Aorta (tissue), 5 donors: ENCODE data around the gene CACNA1H. TPM values are rescaled to one million over a fixed set of nuclear protein-coding genes. Genes with fewer than 3 reads are reported as not detected.

ENCODE experiments used
- ATAC-seq: fragments of 200-7000 bp; cut with Tn5 transposase; one replicate; pipeline ENCODE4 v1.9.1; 2022; ENCODE audit warnings: moderate library complexity; ENCODE audit not compliant: low FRiP score
- DNase-seq, 2 donors: peaks; one replicate each; pipeline ENCODE4 v3.0.0-alpha.2; 2020
- H3K27ac ChIP-seq, 2 donors: one replicate each; pipeline ENCODE4 v1.5.1; 2013; ENCODE audit warnings: low read length in 2 of 2, mild to moderate bottlenecking in 2 of 2, moderate library complexity in 2 of 2, control low read depth in 1 of 2, inconsistent platforms in 1 of 2, low read depth in 1 of 2
- H3K27me3 ChIP-seq, 2 donors: one replicate each; pipeline ENCODE4 v1.6.1; 2013; ENCODE audit warnings: control low read depth in 1 of 2, low read length in 1 of 2, mild to moderate bottlenecking in 1 of 2, moderate library complexity in 1 of 2; ENCODE audit not compliant: insufficient read depth in 2 of 2, control insufficient read depth in 1 of 2
- H3K36me3 ChIP-seq, 2 donors: one replicate each; pipeline ENCODE4 v1.6.1; 2013; ENCODE audit warnings: control low read depth in 1 of 2, low read length in 1 of 2, mild to moderate bottlenecking in 1 of 2; ENCODE audit not compliant: insufficient read depth in 2 of 2, control insufficient read depth in 1 of 2
- H3K4me1 ChIP-seq, 2 donors: one replicate each; pipeline ENCODE4 v1.6.1; 2013; ENCODE audit warnings: low read length in 2 of 2, control low read depth in 1 of 2, mild to moderate bottlenecking in 1 of 2, moderate library complexity in 1 of 2; ENCODE audit not compliant: insufficient read depth in 2 of 2, control insufficient read depth in 1 of 2
- H3K4me3 ChIP-seq, 2 donors: one replicate each; pipeline ENCODE4 v1.5.1; 2013; ENCODE audit warnings: low read length in 2 of 2, control low read depth in 1 of 2, mild to moderate bottlenecking in 1 of 2
- H3K9me3 ChIP-seq: one replicate; pipeline ENCODE4 v1.6.1; 2013; ENCODE audit warnings: mild to moderate bottlenecking, low read length; ENCODE audit not compliant: control insufficient read depth
- WGBS, 2 donors: extraction: QIAGEN DNeasy Blood & Tissue Kit; methylation state at CpG; one replicate each; pipeline ENCODE4 v1.1.7; 2013; 5-methylcytosine and 5-hydroxymethylcytosine counted together
- intact Hi-C, 2 donors: fragments of 100-400 bp; cut with DNase I; formaldehyde crosslinking; loops; one replicate each; pipeline versions ENCODE4 v1.14.2 to v1.15.0; 2022
- polyA plus RNA-seq, 2 donors: library from polyadenylated mRNA; stranded (reverse); fragments of 200-250 nt; gene quantifications; one replicate each; pipeline ENCODE4 v1.2.3, GENCODE V29; 2013
- total RNA-seq, 2 donors: library from RNA; stranded (reverse); fragmentation: NEBNext Ultra II Directional; extraction: Animal tissue kit (Norgen Biotek cat#: 25700); gene quantifications; one replicate each; pipeline ENCODE4 v1.2.1, GENCODE V29; 2021
- donor health status: healthy with polysubstance abuse.
- donor health status: Bipolar disorder and iron deficiency.
- donor health status: DM: no; HTN: no; CAD: no.
- donor health status: DM: no; HTN: no; CAD: no.
- donor health status: DM: yes; HTN: yes; CAD: no.

CACNA1H gene
- total and polyA plus RNA-seq, 4 donors: 1.3 to 17.8 (median 9.8) TPM

DNA sequence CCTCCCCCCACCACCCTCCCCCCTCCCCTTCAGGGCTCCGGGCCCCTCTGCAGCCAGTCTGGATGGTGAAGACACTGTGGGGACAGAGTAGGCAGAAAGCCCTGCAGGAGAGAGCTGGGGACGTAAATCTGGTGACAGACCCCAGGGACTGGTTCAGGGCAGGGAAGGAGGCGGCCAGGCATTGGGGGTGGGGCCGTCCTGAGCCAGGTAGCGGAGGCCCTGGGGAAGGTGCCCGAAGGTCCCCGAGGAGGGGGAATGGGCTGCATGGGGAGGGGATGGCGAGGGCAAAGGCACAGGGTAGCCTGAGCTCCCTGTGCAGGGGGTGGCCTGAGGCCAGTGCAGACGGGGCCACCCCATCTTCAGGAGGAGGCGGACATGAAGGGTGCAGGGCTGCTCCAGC lies 26.3 kb upstream of the CACNA1H start:
- Histone ChIP-seq H3K27ac (no peak overlapping the region), H3K9me3 (no peaks in the 10 kb centered on the region), H3K36me3 (no peaks in the 10 kb centered on the region), H3K4me1 (no peaks in the 10 kb centered on the region), H3K4me3 (no peak overlapping the region), H3K27me3 (no peaks in the 10 kb centered on the region)
- ATAC-seq: no peak
- no peak for DNase-seq
- intact Hi-C loops: no loop called here
- WGBS, 2 donors: 48 to 55% methylated on average over 9 to 10 of the region's 10 CpGs

- 62 to 64% methylated on average over 16 of the region's 16 CpGs for WGBS, 2 donors
- intact Hi-C loops: no loop called here
Measured at GRCh38 chr16:1127101-1127500, 25.8 kb upstream of the CACNA1H start.

GRCh38 chr16:1127971-1128715 lies 24.8 kb upstream of the CACNA1H start:
- 89 to 91% methylated on average over 29 to 31 of the region's 31 CpGs for WGBS, 2 donors
- no peaks in the 10 kb centered on the region for H3K9me3 ChIP-seq
- ATAC-seq (no peak), DNase-seq (no peak)
- H3K4me3 ChIP-seq: no peak overlapping the region
- H3K4me1 ChIP-seq: no peaks in the 10 kb centered on the region
- H3K36me3 ChIP-seq: no peaks in the 10 kb centered on the region
- H3K27me3 ChIP-seq: no peaks in the 10 kb centered on the region
- no peak overlapping the region for H3K27ac ChIP-seq
- intact Hi-C loops: no loop called here

More at GRCh38 chr16:1127101-1127500, 25.8 kb upstream of the CACNA1H start:
- DNase-seq (no peak), ATAC-seq (no peak)
- no peaks in the 10 kb centered on the region for H3K4me1 ChIP-seq
- H3K27me3 ChIP-seq: no peaks in the 10 kb centered on the region
- H3K9me3 ChIP-seq: no peaks in the 10 kb centered on the region
- H3K27ac ChIP-seq: no peak overlapping the region
- H3K4me3 ChIP-seq: no peak overlapping the region
- no peaks in the 10 kb centered on the region for H3K36me3 ChIP-seq

GRCh38 chr16:1129106-1129960 lies 23.6 kb upstream of the CACNA1H start:
- H3K4me3 ChIP-seq: no peak overlapping the region
- intact Hi-C loops: no loop called here
- H3K27ac ChIP-seq: no peak overlapping the region
- WGBS, 2 donors: 94% methylated on average over 48 of the region's 48 CpGs
- no peaks in the 10 kb centered on the region for H3K9me3 ChIP-seq
- H3K4me1 ChIP-seq: no peaks in the 10 kb centered on the region
- DNase-seq (no peak), ATAC-seq (no peak)
- H3K36me3 ChIP-seq: no peaks in the 10 kb centered on the region
- H3K27me3 ChIP-seq: no peaks in the 10 kb centered on the region

- Histone ChIP-seq H3K27ac (no peak overlapping the region), H3K9me3 (no peaks in the 10 kb centered on the region), H3K4me1 (no peaks in the 10 kb centered on the region), H3K27me3 (no peaks in the 10 kb centered on the region), H3K4me3 (no peak overlapping the region), H3K36me3 (no peaks in the 10 kb centered on the region)
- intact Hi-C loops: no loop called here
- no peak for DNase-seq
- ATAC-seq: no peak
- 86 to 92% methylated on average over 6 to 8 of the region's 8 CpGs for WGBS, 2 donors
Measured at GRCh38 chr16:1130382-1130781, 22.5 kb upstream of the CACNA1H start.

- no peak for ATAC-seq
- H3K27ac ChIP-seq: no peak overlapping the region
- intact Hi-C loops: no loop called here
- WGBS, 2 donors: 91 to 92% methylated on average over 21 to 35 of the region's 35 CpGs
- H3K36me3 ChIP-seq: no peaks in the 10 kb centered on the region
- no peak overlapping the region for H3K4me3 ChIP-seq
- no peak for DNase-seq
- no peaks in the 10 kb centered on the region for H3K4me1 ChIP-seq
- no peaks in the 10 kb centered on the region for H3K9me3 ChIP-seq
- H3K27me3 ChIP-seq: no peaks in the 10 kb centered on the region
Measured at GRCh38 chr16:1131378-1131994, 21.4 kb upstream of the CACNA1H start.

DNA sequence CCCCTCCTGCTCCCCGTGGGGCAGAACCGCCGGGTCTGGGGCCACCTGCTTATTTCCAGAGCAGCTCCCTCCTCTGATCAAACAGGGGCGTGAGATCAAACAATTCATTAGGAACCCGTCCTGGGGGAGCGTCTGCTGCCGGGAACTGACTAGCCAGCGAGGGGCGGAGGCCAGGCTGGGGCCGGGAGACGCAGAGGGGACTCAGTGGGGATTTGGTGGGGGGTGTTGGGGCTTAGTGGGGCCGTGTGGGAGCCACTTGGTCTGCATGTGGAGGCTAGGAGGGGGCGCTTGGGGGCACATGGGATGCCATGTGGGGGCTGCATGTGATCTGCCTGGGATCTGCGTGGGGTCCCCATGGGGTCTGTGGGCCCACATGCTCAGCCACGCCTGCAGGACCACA lies 20.5 kb upstream of the CACNA1H start:
- ATAC-seq: no peak
- no peak overlapping the region for H3K27ac ChIP-seq
- no peak overlapping the region for H3K4me3 ChIP-seq
- DNase-seq: no peak
- no peaks in the 10 kb centered on the region for H3K4me1 ChIP-seq
- 70 to 72% methylated on average over 13 to 15 of the region's 15 CpGs for WGBS, 2 donors
- no peaks in the 10 kb centered on the region for H3K27me3 ChIP-seq
- intact Hi-C loops: no loop called here
- H3K36me3 ChIP-seq: no peaks in the 10 kb centered on the region
- H3K9me3 ChIP-seq: no peaks in the 10 kb centered on the region

DNA sequence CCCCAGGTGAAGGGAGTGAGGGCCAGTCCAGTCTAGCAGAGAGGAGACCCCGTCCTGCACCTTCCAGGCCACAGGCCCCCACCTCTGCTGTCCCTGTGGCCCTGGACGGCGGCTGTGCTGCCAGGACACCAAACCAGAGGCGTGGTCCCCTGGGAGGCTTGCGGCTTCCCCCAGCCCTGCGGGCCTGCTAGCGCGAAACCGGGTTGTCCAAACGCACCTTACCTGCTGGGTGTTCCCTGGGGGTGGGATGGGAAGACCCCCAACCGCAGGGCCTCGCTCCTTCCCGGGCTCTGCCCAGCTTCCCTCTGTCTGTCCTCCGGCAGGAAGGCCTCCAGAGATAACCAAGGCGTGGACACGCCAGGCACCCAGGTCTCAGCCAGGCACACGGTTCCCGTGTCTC lies 19.6 kb upstream of the CACNA1H start:
- DNase-seq (no peak), ATAC-seq (no peak)
- Histone ChIP-seq H3K9me3 (no peaks in the 10 kb centered on the region), H3K36me3 (no peaks in the 10 kb centered on the region), H3K27ac (no peak overlapping the region), H3K4me3 (no peak overlapping the region), H3K27me3 (no peaks in the 10 kb centered on the region), H3K4me1 (no peaks in the 10 kb centered on the region)
- intact Hi-C loops: no loop called here
- WGBS, 2 donors: 89 to 91% methylated on average over 18 of the region's 18 CpGs
